PFSK-1 (cell line): ENCODE measurements around the gene LIFR.

Experiments used
- FOXP2 ChIP-seq: optimal IDR thresholded peaks from 2 replicates; pipeline ENCODE3; 2011; ENCODE audit warnings: borderline replicate concordance, control low read depth, inconsistent platforms; ENCODE audit not compliant: insufficient read depth; ENCODE audit errors: extremely low read length, extremely low read depth
- POLR2AphosphoS5 ChIP-seq: IDR thresholded peaks from 2 replicates; pipeline ENCODE4 v1.6.1; 2012; ENCODE audit warnings: low read depth, mild to moderate bottlenecking, control low read depth, low read length, moderate library complexity
- SIN3A ChIP-seq: IDR thresholded peaks from 2 replicates; pipeline ENCODE4 v1.6.1; 2012; ENCODE audit warnings: mild to moderate bottlenecking, low read length, moderate library complexity, borderline replicate concordance; ENCODE audit not compliant: insufficient read depth
- TAF1 ChIP-seq: IDR thresholded peaks from 2 replicates; pipeline ENCODE4 v1.6.1; 2012; ENCODE audit warnings: low read length, control low read depth, borderline replicate concordance; ENCODE audit not compliant: insufficient read depth
- TF ChIP-seq, protein P1 (sequence below), 2 experiments: IDR thresholded peaks; 2 replicates each; pipeline versions ENCODE4 v1.6.1 to v1.8.0; 2011 to 2012; ENCODE audit warnings: low read depth in 2 of 2, low read length in 2 of 2, control low read depth in 1 of 2, inconsistent platforms in 1 of 2, mild to moderate bottlenecking in 1 of 2, moderate library complexity in 1 of 2; ENCODE audit not compliant: insufficient read depth in 1 of 2

Gene LIFR

DNA sequence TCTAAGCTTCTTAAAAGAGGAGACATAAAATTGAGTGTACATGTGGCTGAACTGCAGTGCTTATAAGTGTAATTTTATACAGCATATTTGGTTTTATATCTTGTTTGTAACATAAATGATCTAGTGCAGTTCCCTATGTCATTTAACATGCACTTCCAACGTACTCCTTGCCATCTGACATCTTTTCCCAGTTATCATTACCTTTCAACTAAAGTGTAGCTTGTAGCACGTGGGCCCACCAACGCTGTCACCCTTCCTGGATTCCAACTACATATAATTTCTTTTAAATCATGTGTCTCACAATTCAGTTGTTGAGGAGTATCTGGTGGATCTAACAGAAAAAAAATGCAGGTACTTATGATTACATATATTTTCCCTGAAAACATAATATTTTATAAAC lies 50.1 kb downstream of the LIFR start:
- TF ChIP-seq TAF1 = no peak
- TF ChIP-seq SIN3A = no peak
- TF ChIP-seq FOXP2 = no peak
- no peak for TF ChIP-seq POLR2AphosphoS5
- TF ChIP-seq, protein P1, sequence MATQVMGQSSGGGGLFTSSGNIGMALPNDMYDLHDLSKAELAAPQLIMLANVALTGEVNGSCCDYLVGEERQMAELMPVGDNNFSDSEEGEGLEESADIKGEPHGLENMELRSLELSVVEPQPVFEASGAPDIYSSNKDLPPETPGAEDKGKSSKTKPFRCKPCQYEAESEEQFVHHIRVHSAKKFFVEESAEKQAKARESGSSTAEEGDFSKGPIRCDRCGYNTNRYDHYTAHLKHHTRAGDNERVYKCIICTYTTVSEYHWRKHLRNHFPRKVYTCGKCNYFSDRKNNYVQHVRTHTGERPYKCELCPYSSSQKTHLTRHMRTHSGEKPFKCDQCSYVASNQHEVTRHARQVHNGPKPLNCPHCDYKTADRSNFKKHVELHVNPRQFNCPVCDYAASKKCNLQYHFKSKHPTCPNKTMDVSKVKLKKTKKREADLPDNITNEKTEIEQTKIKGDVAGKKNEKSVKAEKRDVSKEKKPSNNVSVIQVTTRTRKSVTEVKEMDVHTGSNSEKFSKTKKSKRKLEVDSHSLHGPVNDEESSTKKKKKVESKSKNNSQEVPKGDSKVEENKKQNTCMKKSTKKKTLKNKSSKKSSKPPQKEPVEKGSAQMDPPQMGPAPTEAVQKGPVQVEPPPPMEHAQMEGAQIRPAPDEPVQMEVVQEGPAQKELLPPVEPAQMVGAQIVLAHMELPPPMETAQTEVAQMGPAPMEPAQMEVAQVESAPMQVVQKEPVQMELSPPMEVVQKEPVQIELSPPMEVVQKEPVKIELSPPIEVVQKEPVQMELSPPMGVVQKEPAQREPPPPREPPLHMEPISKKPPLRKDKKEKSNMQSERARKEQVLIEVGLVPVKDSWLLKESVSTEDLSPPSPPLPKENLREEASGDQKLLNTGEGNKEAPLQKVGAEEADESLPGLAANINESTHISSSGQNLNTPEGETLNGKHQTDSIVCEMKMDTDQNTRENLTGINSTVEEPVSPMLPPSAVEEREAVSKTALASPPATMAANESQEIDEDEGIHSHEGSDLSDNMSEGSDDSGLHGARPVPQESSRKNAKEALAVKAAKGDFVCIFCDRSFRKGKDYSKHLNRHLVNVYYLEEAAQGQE (IDR thresholded peaks at IDR 0.05; ENCODE audit: insufficient read depth in 1 of 2, low read depth in 2 of 2, low read length in 2 of 2) = no peak

DNA sequence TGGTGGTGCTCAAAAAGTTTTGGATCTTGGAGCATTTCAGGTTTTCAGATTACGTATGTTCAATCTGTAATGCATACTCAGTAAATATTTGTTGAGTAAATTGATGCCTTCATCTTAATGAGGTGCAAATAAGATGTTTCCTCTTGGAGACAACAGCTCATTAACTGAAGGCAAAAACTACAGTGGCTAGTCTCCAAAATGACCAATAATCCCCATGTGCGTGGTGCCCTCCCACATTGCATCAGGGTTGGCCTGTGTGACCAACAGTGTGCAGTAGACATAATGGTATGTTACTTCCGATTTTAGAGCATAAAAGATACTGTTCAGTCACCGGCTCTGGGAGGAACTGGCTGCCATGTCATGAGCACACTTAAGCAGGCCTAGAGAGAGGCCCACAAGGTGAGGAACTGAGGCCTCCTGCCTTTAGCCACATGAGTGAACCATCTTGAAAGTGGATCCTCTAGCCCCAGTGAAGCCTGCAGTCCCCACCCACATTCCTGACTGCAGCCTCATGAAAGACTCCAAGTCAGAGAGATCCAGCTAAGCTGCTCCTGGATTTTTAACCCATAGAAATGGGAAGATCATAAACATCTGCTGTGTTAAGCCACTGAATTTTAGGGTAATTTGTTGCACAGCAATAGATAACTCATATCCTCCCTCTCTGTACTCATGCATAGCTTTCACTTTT lies 55.7 kb downstream of the LIFR start:
- TF ChIP-seq POLR2AphosphoS5 = no peak
- TF ChIP-seq FOXP2 = no peak
- no peak for TF ChIP-seq SIN3A
- TF ChIP-seq, protein P1 (IDR thresholded peaks at IDR 0.05; ENCODE audit: insufficient read depth in 1 of 2, low read depth in 2 of 2, low read length in 2 of 2) = no peak
- no peak for TF ChIP-seq TAF1

DNA sequence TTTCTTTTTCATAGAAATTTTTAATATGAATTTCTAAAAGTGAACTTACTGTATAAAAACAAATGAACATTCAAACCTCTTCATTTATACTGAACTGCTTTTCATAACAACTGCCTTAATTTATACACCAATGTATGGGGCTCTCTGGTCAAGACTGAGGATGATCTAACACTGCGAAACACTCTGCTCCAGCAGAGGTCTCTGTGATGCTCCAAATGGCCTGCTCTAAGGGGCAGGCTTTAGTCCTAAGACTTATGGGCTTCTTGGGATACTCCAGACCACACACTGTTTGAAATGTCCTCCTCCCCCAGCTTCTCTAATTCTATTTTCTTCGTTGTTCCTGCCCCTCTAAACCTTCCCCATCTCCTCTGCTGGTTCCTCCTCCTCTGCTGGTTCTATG lies 58.5 kb downstream of the LIFR start:
- no peak for TF ChIP-seq POLR2AphosphoS5
- no peak for TF ChIP-seq FOXP2
- TF ChIP-seq TAF1 = no peak
- TF ChIP-seq SIN3A = no peak
- TF ChIP-seq, protein P1 (IDR thresholded peaks at IDR 0.05; ENCODE audit: insufficient read depth in 1 of 2, low read depth in 2 of 2, low read length in 2 of 2) = no peak

DNA sequence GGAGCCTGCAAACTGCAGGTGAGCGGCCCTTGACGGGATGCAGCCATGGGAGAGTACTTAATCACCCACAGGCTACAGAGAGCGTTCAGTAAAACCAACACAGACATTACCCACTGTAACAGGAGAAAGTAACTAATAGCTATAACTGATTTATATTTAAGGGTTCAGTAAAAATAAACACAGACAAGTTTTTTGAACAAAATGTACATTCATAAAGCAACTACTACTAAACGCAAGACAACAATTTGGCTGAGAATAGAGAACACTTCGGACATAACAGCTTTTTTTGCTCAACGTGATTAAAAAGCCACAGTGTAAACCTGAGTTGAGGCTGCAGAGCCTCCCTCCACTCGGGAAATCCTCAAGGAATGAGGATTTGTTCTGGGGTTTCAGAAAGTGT lies 61.7 kb downstream of the LIFR start:
- TF ChIP-seq POLR2AphosphoS5 = no peak
- no peak for TF ChIP-seq TAF1
- TF ChIP-seq FOXP2 = no peak
- TF ChIP-seq SIN3A = no peak
- TF ChIP-seq, protein P1 (IDR thresholded peaks at IDR 0.05; ENCODE audit: insufficient read depth in 1 of 2, low read depth in 2 of 2, low read length in 2 of 2) = no peak

DNA sequence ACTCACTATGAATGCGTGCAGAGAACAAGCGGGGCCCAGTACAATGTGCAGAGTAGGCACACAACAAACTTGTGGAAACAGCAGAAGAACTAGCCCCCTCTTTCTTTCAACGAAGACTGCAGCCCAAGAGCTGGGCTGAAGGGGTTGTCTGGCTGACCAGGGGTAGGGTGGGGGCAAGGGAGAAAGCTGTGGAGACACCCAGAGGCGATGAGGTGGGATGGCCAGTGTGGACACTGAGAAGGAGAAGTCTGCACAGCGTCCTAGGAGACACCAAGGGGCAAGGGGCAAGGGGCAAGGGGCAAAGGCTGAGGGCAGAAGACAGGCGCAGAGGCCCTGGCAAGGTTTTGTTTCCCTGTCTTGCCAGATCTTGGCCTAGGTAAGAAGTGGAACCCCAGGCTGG lies 62.3 kb downstream of the LIFR start:
- TF ChIP-seq FOXP2 (no peak), TAF1 (no peak), SIN3A (no peak)
- TF ChIP-seq, protein P1 (IDR thresholded peaks at IDR 0.05; ENCODE audit: insufficient read depth in 1 of 2, low read depth in 2 of 2, low read length in 2 of 2) = no peak
